Fibroblast of lung (primary cell): Measurements from ENCODE around the gene SOCS2.
"Not testable (repeated sequence)": the region's sequence is repeated elsewhere in the genome, so short reads cannot be mapped to it uniquely, and the experiment has no call there.

Experiments used
- CTCF ChIP-seq, 2 donors: IDR thresholded peaks in 1 of 2; conservative IDR thresholded peaks in 1 of 2; 1 replicate in 1 of 2; 2 replicates in 1 of 2; pipeline ENCODE4 v1.5.1; 2011 to 2012; ENCODE audit warnings: low read length in 2 of 2, control low read depth in 1 of 2, inconsistent platforms in 1 of 2, low read depth in 1 of 2, mild to moderate bottlenecking in 1 of 2
- EZH2 ChIP-seq: IDR thresholded peaks from 2 replicates; pipeline ENCODE4 v1.5.1; 2012; ENCODE audit warnings: low read length, control low read depth, mild to moderate bottlenecking; ENCODE audit errors: missing control alignments

- TF ChIP-seq CTCF (conservative IDR thresholded peaks at IDR 0.05 in 1 of 2, IDR thresholded peaks at IDR 0.05 in 1 of 2; ENCODE audit: low read depth in 1 of 2, low read length in 2 of 2); EZH2: not testable (repeated sequence)
These were observed 52.8 kb downstream of the SOCS2 start for GRCh38 chr12:93625295-93625645.
